ENCODE measurements around the gene OLFM2. TPM values are rescaled to one million over a fixed set of nuclear protein-coding genes. Genes with fewer than 3 reads are reported as not detected.

The OLFM2 gene
- total and polyA plus RNA-seq, 9 of the 15 experiments (the other 6 are each of a cell fraction or from before 2014, with no cell fraction given) = 0.10 to 0.33 (median 0.23) TPM; not detected in 4

DNA sequence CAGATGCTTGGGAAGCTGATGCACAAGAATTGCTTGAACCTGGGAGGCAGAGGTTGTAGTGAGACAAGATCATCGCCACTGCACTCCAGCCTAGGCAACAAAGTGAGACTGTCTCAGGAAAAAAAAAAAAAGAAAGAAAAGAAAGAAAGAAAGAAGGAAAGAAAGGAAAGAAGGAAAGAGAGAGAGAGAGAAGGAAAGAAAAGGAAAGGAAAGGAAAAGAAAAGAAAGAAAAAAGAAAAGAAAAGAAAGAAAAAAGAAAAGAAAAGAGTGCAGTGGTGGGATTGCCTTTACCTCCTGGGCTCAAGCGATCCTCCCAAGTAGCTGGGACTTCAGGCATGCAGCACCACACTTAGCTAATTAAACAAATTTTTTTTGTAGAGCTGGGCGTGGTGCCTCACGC is 12.9 kb downstream of the OLFM2 start:
- Histone ChIP-seq H3K27me3 (ENCODE audit: control insufficient read depth in 2 of 2, insufficient read depth in 2 of 2, low read length in 2 of 2) (peaks cover 0 to 5% of the 10 kb centered on the region in 2 experiments; a peak in 3 of 5 replicates), H3K4me1 (replicated peaks in 1 of 2; ENCODE audit: control insufficient read depth in 2 of 2, insufficient read depth in 2 of 2, low read length in 2 of 2) (no peaks in the 10 kb centered on the region; a peak in 2 of 5 replicates), H3K9me1 (ENCODE audit: control insufficient read depth, insufficient read depth, low read length) (no peaks in the 10 kb centered on the region), H2AFZ (ENCODE audit: low read depth, low read length) (no peak overlapping the region), H3K4me3 (no peak overlapping the region), H3K36me3 (ENCODE audit: control insufficient read depth, insufficient read depth, low read length) (no peaks in the 10 kb centered on the region), H3K79me2 (ENCODE audit: control insufficient read depth, insufficient read depth, low read length) (no peaks in the 10 kb centered on the region), H4K20me1 (replicated peaks; ENCODE audit: control insufficient read depth, insufficient read depth, low read length) (no peaks in the 10 kb centered on the region), H3K9me3 (replicated peaks; ENCODE audit: control insufficient read depth, insufficient read depth, low read depth, low read length) (no peaks in the 10 kb centered on the region), H3K27ac (ENCODE audit: extremely low read depth, low read depth, low read length) (no peak overlapping the region), H3K4me2 (ENCODE audit: insufficient read depth, low read length) (no peak overlapping the region), H3K9ac (ENCODE audit: insufficient read depth in 1 of 2, low read depth in 2 of 2, low read length in 2 of 2) (no peak overlapping the region)
- ATAC-seq = no peak
- ChIA-PET CTCF (ENCODE audit: low intra/inter-chr PET ratio) (interaction anchor here (1.1 kb wide), 1 partner anchor 9 kb away, joined by 3 read pairs; no protein-coding TSS in a partner anchor), POLR2A (no interaction called here)
- DNase-seq (ENCODE audit: extremely low read depth in 1 of 4, low spot score in 3 of 4) = no peak
- 5% methylated on average over 4 of the region's 4 CpGs for WGBS (ENCODE audit: insufficient coverage, low coverage, missing lambda C conversion rate)
- TF ChIP-seq RBM14 (IDR thresholded peaks at IDR 0.05; ENCODE audit: borderline replicate concordance, insufficient read depth, low read depth, low read length) (no peak), ZNF134 (CRISPR knock-in tag; conservative IDR thresholded peaks at IDR 0.05) (no peak), KLF16 (IDR thresholded peaks at IDR 0.05) (no peak)
- TF ChIP-seq, protein P1, sequence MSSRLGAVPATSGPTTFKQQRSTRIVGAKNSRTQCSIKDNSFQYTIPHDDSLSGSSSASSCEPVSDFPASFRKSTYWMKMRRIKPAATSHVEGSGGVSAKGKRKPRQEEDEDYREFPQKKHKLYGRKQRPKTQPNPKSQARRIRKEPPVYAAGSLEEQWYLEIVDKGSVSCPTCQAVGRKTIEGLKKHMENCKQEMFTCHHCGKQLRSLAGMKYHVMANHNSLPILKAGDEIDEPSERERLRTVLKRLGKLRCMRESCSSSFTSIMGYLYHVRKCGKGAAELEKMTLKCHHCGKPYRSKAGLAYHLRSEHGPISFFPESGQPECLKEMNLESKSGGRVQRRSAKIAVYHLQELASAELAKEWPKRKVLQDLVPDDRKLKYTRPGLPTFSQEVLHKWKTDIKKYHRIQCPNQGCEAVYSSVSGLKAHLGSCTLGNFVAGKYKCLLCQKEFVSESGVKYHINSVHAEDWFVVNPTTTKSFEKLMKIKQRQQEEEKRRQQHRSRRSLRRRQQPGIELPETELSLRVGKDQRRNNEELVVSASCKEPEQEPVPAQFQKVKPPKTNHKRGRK (tag; IDR thresholded peaks at IDR 0.05) = peak; percentile 90
- TF ChIP-seq, protein P2, sequence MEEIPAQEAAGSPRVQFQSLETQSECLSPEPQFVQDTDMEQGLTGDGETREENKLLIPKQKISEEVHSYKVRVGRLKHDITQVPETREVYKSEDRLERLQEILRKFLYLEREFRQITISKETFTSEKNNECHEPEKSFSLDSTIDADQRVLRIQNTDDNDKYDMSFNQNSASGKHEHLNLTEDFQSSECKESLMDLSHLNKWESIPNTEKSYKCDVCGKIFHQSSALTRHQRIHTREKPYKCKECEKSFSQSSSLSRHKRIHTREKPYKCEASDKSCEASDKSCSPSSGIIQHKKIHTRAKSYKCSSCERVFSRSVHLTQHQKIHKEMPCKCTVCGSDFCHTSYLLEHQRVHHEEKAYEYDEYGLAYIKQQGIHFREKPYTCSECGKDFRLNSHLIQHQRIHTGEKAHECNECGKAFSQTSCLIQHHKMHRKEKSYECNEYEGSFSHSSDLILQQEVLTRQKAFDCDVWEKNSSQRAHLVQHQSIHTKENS (CRISPR knock-in tag; IDR thresholded peaks at IDR 0.05) = no peak
- BruUV-seq (replicated peaks) = no TSS peak
- in situ Hi-C loops (cut with MboI) (no loop called here), intact Hi-C loops (cut with micrococcal nuclease) (no loop called here)
- FAIRE-seq = no peak
